CD14-positive monocyte (primary cell): ENCODE measurements around the gene SKP2. TPM values are rescaled to one million over a fixed set of nuclear protein-coding genes. Genes with fewer than 3 reads are reported as not detected.

Experiments
- DNase-seq, 3 donors: peaks; one replicate each; pipeline ENCODE4 v3.0.0-alpha.2; 2011 to 2022
- H2AFZ ChIP-seq: 2 replicates; pipeline ENCODE4 v1.6.0; 2012; ENCODE audit warnings: mild to moderate bottlenecking, low read depth, low read length, inconsistent platforms; ENCODE audit not compliant: insufficient read depth, poor library complexity, severe bottlenecking
- H3K27ac ChIP-seq, 2 donors: 1 replicate in 1 of 2; 2 replicates in 1 of 2; pipeline ENCODE4 v1.5.1; 2012 to 2013; ENCODE audit warnings: low read length in 2 of 2, control low read depth in 1 of 2, inconsistent platforms in 1 of 2, low read depth in 1 of 2, mild to moderate bottlenecking in 1 of 2
- H3K27me3 ChIP-seq, 2 donors: one replicate each; pipeline versions ENCODE4 v1.6.0 to v1.6.1; 2011 to 2013; ENCODE audit warnings: low read length in 2 of 2; ENCODE audit not compliant: control insufficient read depth in 2 of 2, insufficient read depth in 2 of 2
- H3K36me3 ChIP-seq, 2 donors: replicated peaks in 1 of 2; 1 replicate in 1 of 2; 2 replicates in 1 of 2; pipeline versions ENCODE4 v1.5.1 to v1.6.1; 2012 to 2013; ENCODE audit warnings: low read length in 2 of 2, control low read depth in 1 of 2, inconsistent platforms in 1 of 2, mild to moderate bottlenecking in 1 of 2; ENCODE audit not compliant: insufficient read depth in 2 of 2, control insufficient read depth in 1 of 2
- H3K4me1 ChIP-seq, 2 donors: 1 replicate in 1 of 2; 2 replicates in 1 of 2; pipeline versions ENCODE4 v1.5.1 to v1.6.1; 2012 to 2013; ENCODE audit warnings: low read length in 2 of 2, control low read depth in 1 of 2, inconsistent platforms in 1 of 2, mild to moderate bottlenecking in 1 of 2, moderate library complexity in 1 of 2; ENCODE audit not compliant: insufficient read depth in 2 of 2, control insufficient read depth in 1 of 2
- H3K4me2 ChIP-seq: replicated peaks from 2 replicates; pipeline ENCODE3; 2012; ENCODE audit warnings: low read length, moderate library complexity, mild to moderate bottlenecking; ENCODE audit not compliant: poor library complexity, severe bottlenecking; ENCODE audit errors: extremely low read depth
- H3K4me3 ChIP-seq, 3 experiments: fragments of 200-600 bp in 1 of 3; sonication (generic) in 1 of 3; replicated peaks in 1 of 3; 1 replicate in 2 of 3; 2 replicates in 1 of 3; pipeline ENCODE4 v1.5.1; 2011 to 2013; ENCODE audit warnings: low read length in 3 of 3, mild to moderate bottlenecking in 3 of 3, control low read depth in 2 of 3, low read depth in 2 of 3, inconsistent platforms in 1 of 3, moderate library complexity in 1 of 3
- H3K79me2 ChIP-seq: 2 replicates; pipeline ENCODE4 v1.6.0; 2012; ENCODE audit warnings: mild to moderate bottlenecking, control low read depth, inconsistent platforms, low read length, moderate library complexity; ENCODE audit not compliant: insufficient read depth
- H3K9ac ChIP-seq: 2 replicates; pipeline ENCODE4 v1.6.0; 2017; ENCODE audit warnings: low read length, mild to moderate bottlenecking; ENCODE audit not compliant: insufficient read depth, poor library complexity, severe bottlenecking
- H3K9me3 ChIP-seq, 2 donors: replicated peaks in 1 of 2; 1 replicate in 1 of 2; 2 replicates in 1 of 2; pipeline versions ENCODE4 v1.5.1 to v1.6.1; 2012 to 2013; ENCODE audit warnings: low read length in 2 of 2, control low read depth in 1 of 2; ENCODE audit not compliant: control insufficient read depth in 1 of 2, insufficient read depth in 1 of 2
- H4K20me1 ChIP-seq: 2 replicates; pipeline ENCODE4 v1.6.0; 2012; ENCODE audit warnings: mild to moderate bottlenecking, low read length, control low read depth, moderate library complexity; ENCODE audit not compliant: insufficient read depth
- H3K27ac Mint-ChIP-seq, 7 donors: one replicate each; pipeline ENCODE4 v1.8.0; 2020; ENCODE audit warnings: mild to moderate bottlenecking in 7 of 7, mixed read lengths in 7 of 7, moderate library complexity in 6 of 7, inconsistent platforms in 2 of 7
- H3K27me3 Mint-ChIP-seq, 3 donors: one replicate each; pipeline ENCODE4 v1.8.0; 2021 to 2022; ENCODE audit warnings: low read depth in 3 of 3, mild to moderate bottlenecking in 3 of 3, mixed read lengths in 3 of 3, moderate library complexity in 3 of 3, inconsistent platforms in 1 of 3
- H3K36me3 Mint-ChIP-seq, 2 donors: one replicate each; pipeline ENCODE4 v1.8.0; 2020; ENCODE audit warnings: mixed read lengths in 2 of 2, inconsistent platforms in 1 of 2, mild to moderate bottlenecking in 1 of 2
- H3K4me1 Mint-ChIP-seq: one replicate; pipeline ENCODE4 v1.8.0; 2020; ENCODE audit warnings: mild to moderate bottlenecking, mixed read lengths
- H3K4me3 Mint-ChIP-seq, 2 donors: one replicate each; pipeline ENCODE4 v1.8.0; 2020; ENCODE audit warnings: mild to moderate bottlenecking in 2 of 2, mixed read lengths in 2 of 2, moderate library complexity in 1 of 2
- H3K9me3 Mint-ChIP-seq, 7 donors: one replicate each; pipeline ENCODE4 v1.8.0; 2020 to 2022; ENCODE audit warnings: mixed read lengths in 7 of 7, mild to moderate bottlenecking in 6 of 7, moderate library complexity in 6 of 7, inconsistent platforms in 2 of 7
- WGBS: methylation state at CpG from one replicate; pipeline ENCODE4 v1.1.5; 2013; ENCODE audit warnings: missing lambda C conversion rate; ENCODE audit not compliant: insufficient coverage; 5-methylcytosine and 5-hydroxymethylcytosine counted together
- intact Hi-C, 2 donors: fragments of 100-400 bp; cut with micrococcal nuclease; formaldehyde crosslinking; loops; one replicate each; pipeline versions ENCODE4 v1.15.0 to v1.15.1; 2023
- polyA plus RNA-seq, 3 donors: library from polyadenylated mRNA; depleted of rRNA in 1 of 3; unstranded in 2 of 3; stranded (reverse) in 1 of 3; fragments of 300-500 nt in 2 of 3; fragments of >200 nt in 1 of 3; fragmentation: Illumina TruSeq in 2 of 3; gene quantifications; 1 replicate in 2 of 3; 2 replicates in 1 of 3; pipeline ENCODE4 v1.2.3, GENCODE V29; 2012 to 2021
- TF ChIP-seq, protein P1 (sequence below): fragments of 200-600 bp; IDR thresholded peaks from one replicate; pipeline ENCODE4 v1.8.0; 2022; ENCODE audit warnings: antibody characterized with exemption, mild to moderate bottlenecking

SKP2 gene
- polyA plus RNA-seq, 3 donors: 14.4 to 18.0 (median 15.5) TPM

GRCh38 chr5:36111238-36111637 is 40.7 kb upstream of the SKP2 start:
- TF ChIP-seq, protein P1, sequence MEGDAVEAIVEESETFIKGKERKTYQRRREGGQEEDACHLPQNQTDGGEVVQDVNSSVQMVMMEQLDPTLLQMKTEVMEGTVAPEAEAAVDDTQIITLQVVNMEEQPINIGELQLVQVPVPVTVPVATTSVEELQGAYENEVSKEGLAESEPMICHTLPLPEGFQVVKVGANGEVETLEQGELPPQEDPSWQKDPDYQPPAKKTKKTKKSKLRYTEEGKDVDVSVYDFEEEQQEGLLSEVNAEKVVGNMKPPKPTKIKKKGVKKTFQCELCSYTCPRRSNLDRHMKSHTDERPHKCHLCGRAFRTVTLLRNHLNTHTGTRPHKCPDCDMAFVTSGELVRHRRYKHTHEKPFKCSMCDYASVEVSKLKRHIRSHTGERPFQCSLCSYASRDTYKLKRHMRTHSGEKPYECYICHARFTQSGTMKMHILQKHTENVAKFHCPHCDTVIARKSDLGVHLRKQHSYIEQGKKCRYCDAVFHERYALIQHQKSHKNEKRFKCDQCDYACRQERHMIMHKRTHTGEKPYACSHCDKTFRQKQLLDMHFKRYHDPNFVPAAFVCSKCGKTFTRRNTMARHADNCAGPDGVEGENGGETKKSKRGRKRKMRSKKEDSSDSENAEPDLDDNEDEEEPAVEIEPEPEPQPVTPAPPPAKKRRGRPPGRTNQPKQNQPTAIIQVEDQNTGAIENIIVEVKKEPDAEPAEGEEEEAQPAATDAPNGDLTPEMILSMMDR: no peak
- Histone ChIP-seq H2AFZ (no peak overlapping the region), H3K4me1 (no peaks in the 10 kb centered on the region), H3K4me2 (no peak overlapping the region), H3K79me2 (no peaks in the 10 kb centered on the region), H3K27me3 (no peaks in the 10 kb centered on the region), H3K27ac (no peak overlapping the region), H4K20me1 (no peaks in the 10 kb centered on the region), H3K9me3 (no peaks in the 10 kb centered on the region), H3K36me3 (peaks cover 64 to 92% of the 10 kb centered on the region in 2 donors), H3K4me3 (no peak overlapping the region), H3K9ac (no peak overlapping the region)
- Mint-ChIP-seq H3K4me3 (no peak overlapping the region), H3K27ac (no peak overlapping the region), H3K27me3 (no peaks in the 10 kb centered on the region), H3K9me3 (no peaks in the 10 kb centered on the region), H3K4me1 (no peaks in the 10 kb centered on the region), H3K36me3 (peaks cover 56 to 65% of the 10 kb centered on the region in 2 donors)
- no peak for DNase-seq
- WGBS: no CpG with 5 or more reads among the region's 1 CpG
- intact Hi-C loops: no loop called here

DNA sequence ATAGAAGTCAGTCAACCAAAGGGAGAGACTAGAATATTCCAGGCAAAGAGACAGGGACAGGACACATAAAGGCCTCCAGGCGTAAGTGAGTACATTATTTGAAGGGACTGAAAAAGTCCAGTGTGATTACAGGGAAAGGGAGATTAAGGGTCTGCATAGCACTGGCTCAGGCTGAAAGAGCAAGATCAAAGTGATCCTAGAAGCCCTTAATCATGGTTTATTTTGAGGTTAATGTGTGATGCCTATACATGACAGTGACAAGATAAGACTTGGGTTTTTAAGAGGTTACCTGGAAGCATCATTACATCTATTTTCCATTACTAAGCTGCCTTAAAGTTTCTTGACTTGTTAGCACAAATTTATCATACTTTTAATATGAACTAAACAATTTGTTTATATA is 26.0 kb upstream of the SKP2 start:
- Histone ChIP-seq H3K9ac (no peak overlapping the region), H3K27me3 (no peaks in the 10 kb centered on the region), H2AFZ (no peak overlapping the region), H3K27ac (no peak overlapping the region), H3K4me2 (no peak overlapping the region), H3K4me3 (no peak overlapping the region), H3K36me3 (peaks cover 23 to 60% of the 10 kb centered on the region in 2 donors), H3K79me2 (no peaks in the 10 kb centered on the region), H4K20me1 (no peaks in the 10 kb centered on the region), H3K4me1 (no peaks in the 10 kb centered on the region), H3K9me3 (no peaks in the 10 kb centered on the region)
- intact Hi-C loops: no loop called here
- no peak for DNase-seq
- TF ChIP-seq, protein P1: no peak
- no peak overlapping the region for H3K27ac Mint-ChIP-seq
- H3K4me3 Mint-ChIP-seq: no peak overlapping the region
- H3K36me3 Mint-ChIP-seq: peaks cover 40 to 46% of the 10 kb centered on the region in 2 donors
- H3K4me1 Mint-ChIP-seq: no peaks in the 10 kb centered on the region
- peaks cover 5 to 11% (median 8%) of the 10 kb centered on the region in 7 donors for H3K9me3 Mint-ChIP-seq
- no peaks in the 10 kb centered on the region for H3K27me3 Mint-ChIP-seq
- WGBS: 91% methylated on average over 1 of the region's 1 CpG
